OCI-LY7 (cell line): ENCODE measurements around the gene KIAA0040.

Experiments used
- EZH2phosphoT487 ChIP-seq: fragments of 200-600 bp; sonication (generic); IDR thresholded peaks from 2 replicates; pipeline ENCODE4 v1.6.1; 2018; ENCODE audit warnings: low read depth, borderline replicate concordance, mild to moderate bottlenecking, mixed run types, antibody characterized with exemption, low read length, moderate library complexity, mixed read lengths
- TF ChIP-seq, protein P1 (sequence below): fragments of 200-600 bp; sonication (generic); conservative IDR thresholded peaks from 2 replicates; pipeline ENCODE4 v1.5.1; 2014; ENCODE audit warnings: mild to moderate bottlenecking, antibody characterized with exemption, low read length, moderate library complexity, mixed read lengths

- TF ChIP-seq, protein P1, sequence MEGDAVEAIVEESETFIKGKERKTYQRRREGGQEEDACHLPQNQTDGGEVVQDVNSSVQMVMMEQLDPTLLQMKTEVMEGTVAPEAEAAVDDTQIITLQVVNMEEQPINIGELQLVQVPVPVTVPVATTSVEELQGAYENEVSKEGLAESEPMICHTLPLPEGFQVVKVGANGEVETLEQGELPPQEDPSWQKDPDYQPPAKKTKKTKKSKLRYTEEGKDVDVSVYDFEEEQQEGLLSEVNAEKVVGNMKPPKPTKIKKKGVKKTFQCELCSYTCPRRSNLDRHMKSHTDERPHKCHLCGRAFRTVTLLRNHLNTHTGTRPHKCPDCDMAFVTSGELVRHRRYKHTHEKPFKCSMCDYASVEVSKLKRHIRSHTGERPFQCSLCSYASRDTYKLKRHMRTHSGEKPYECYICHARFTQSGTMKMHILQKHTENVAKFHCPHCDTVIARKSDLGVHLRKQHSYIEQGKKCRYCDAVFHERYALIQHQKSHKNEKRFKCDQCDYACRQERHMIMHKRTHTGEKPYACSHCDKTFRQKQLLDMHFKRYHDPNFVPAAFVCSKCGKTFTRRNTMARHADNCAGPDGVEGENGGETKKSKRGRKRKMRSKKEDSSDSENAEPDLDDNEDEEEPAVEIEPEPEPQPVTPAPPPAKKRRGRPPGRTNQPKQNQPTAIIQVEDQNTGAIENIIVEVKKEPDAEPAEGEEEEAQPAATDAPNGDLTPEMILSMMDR = no peak
- no peak for TF ChIP-seq EZH2phosphoT487
Measured at GRCh38 chr1:175188936-175189335, 3.6 kb downstream of the KIAA0040 start.
